ENCODE data around the gene KCNAB1. TPM values are rescaled to one million over a fixed set of nuclear protein-coding genes. Genes with fewer than 3 reads are reported as not detected.

The KCNAB1 gene
- total and polyA plus RNA-seq, 2 of the 8 experiments (the other 6 are each of a cell fraction or from before 2014, with no cell fraction given): 0.51 to 2.3 TPM

GRCh38 chr3:156406393-156406792 lies 286.0 kb downstream of the KCNAB1 start (continued):
- TF ChIP-seq TAF7 (optimal IDR thresholded peaks at IDR 0.05; ENCODE audit: borderline replicate concordance, low read depth, low read length) (no peak), RBBP5 (IDR thresholded peaks at IDR 0.05; ENCODE audit: borderline replicate concordance, low read depth, low read length) (no peak), CREB1 (IDR thresholded peaks at IDR 0.05) (no peak), GABPA (IDR thresholded peaks at IDR 0.05; ENCODE audit: borderline replicate concordance, insufficient read depth, low read length) (no peak)

Measured in H1 (cell line).